Caki2 (cell line): ENCODE measurements around the gene ZNF613. TPM values are rescaled to one million over a fixed set of nuclear protein-coding genes. Genes with fewer than 3 reads are reported as not detected.
"Not testable (repeated sequence)": the region's sequence is repeated elsewhere in the genome, so short reads cannot be mapped to it uniquely, and the experiment has no call there.

Experiments used
- DNase-seq: peaks from one replicate; pipeline ENCODE4 v3.0.0-alpha.2; 2015; ENCODE audit warnings: low read depth
- in situ Hi-C: cut with HindIII; loops from 2 replicates; pipeline ENCODE4 v1.10.0; 2016; ENCODE audit warnings: low sequenced_read_pairs, low pct_unique_long_range_greater_than_20kb, mixed read lengths
- total RNA-seq: library from RNA; depleted of rRNA; stranded (reverse); fragments of >200 nt; shearing (Covaris generic); gene quantifications from 2 replicates; pipeline ENCODE4 v1.2.3, GENCODE V29; 2014; ENCODE audit warnings: low replicate concordance

ZNF613 gene
- total RNA-seq, 1 experiment from 2014 or later, result 4.4 TPM

- in situ Hi-C loops, result no loop called here
- DNase-seq, result no peak
Measured at GRCh38 chr19:51926426-51926783, 867 bp upstream of the ZNF613 start.

- in situ Hi-C loops, result no loop called here
- DNase-seq, result no peak
Measured at GRCh38 chr19:51927859-51928258, 587 bp downstream of the ZNF613 start.

GRCh38 chr19:51931921-51932320, 4.6 kb downstream of the ZNF613 start:
- no peak for DNase-seq
- in situ Hi-C loops, result no loop called here

GRCh38 chr19:51938936-51939335, 11.7 kb downstream of the ZNF613 start:
- DNase-seq, result no peak
- in situ Hi-C loops, result no loop called here

- no peak for DNase-seq
- in situ Hi-C loops, result no loop called here
Measured at GRCh38 chr19:51944798-51945552, 17.7 kb downstream of the ZNF613 start.

- DNase-seq, result no peak
- in situ Hi-C loops, result no loop called here
Measured at GRCh38 chr19:51946602-51947001, 19.3 kb downstream of the ZNF613 start.

GRCh38 chr19:51948975-51949374, 21.7 kb downstream of the ZNF613 start:
- DNase-seq, result no peak

GRCh38 chr19:51957846-51958245, 30.6 kb downstream of the ZNF613 start:
- in situ Hi-C loops, DNase-seq: not testable (repeated sequence)

More at GRCh38 chr19:51948975-51949374, 21.7 kb downstream of the ZNF613 start:
- in situ Hi-C loops, result no loop called here

- in situ Hi-C loops, result no loop called here
- no peak for DNase-seq
Measured at GRCh38 chr19:51959791-51960190, 32.5 kb downstream of the ZNF613 start.

- DNase-seq, in situ Hi-C loops: not testable (repeated sequence)
Measured at GRCh38 chr19:51960621-51961233, 33.5 kb downstream of the ZNF613 start.

- no peak for DNase-seq
- in situ Hi-C loops, result no loop called here
Measured at GRCh38 chr19:51965583-51965982, 38.3 kb downstream of the ZNF613 start.

GRCh38 chr19:51970718-51971117, 43.4 kb downstream of the ZNF613 start:
- DNase-seq, result no peak
- in situ Hi-C loops, result no loop called here

GRCh38 chr19:51971624-51972023, 44.4 kb downstream of the ZNF613 start:
- in situ Hi-C loops, result no loop called here
- DNase-seq, result peak; percentile 29

- DNase-seq, in situ Hi-C loops: not testable (repeated sequence)
Measured at GRCh38 chr19:51975787-51976186, 48.5 kb downstream of the ZNF613 start.

- in situ Hi-C loops, result no loop called here
- no peak for DNase-seq
Measured at GRCh38 chr19:51976852-51977251, 49.6 kb downstream of the ZNF613 start.

GRCh38 chr19:51977346-51977745, 50.1 kb downstream of the ZNF613 start:
- no peak for DNase-seq
- in situ Hi-C loops, result no loop called here

- in situ Hi-C loops, result no loop called here
- no peak for DNase-seq
Measured at GRCh38 chr19:51978882-51979281, 51.6 kb downstream of the ZNF613 start.

- DNase-seq, result peak; percentile 19
- in situ Hi-C loops, result no loop called here
Measured at GRCh38 chr19:51980116-51980736, 53.0 kb downstream of the ZNF613 start.

- DNase-seq, in situ Hi-C loops: not testable (repeated sequence)
Measured at GRCh38 chr19:51980926-51981325, 53.7 kb downstream of the ZNF613 start.
